ENCODE measurements around the gene PIM3.

PIM3 gene

DNA sequence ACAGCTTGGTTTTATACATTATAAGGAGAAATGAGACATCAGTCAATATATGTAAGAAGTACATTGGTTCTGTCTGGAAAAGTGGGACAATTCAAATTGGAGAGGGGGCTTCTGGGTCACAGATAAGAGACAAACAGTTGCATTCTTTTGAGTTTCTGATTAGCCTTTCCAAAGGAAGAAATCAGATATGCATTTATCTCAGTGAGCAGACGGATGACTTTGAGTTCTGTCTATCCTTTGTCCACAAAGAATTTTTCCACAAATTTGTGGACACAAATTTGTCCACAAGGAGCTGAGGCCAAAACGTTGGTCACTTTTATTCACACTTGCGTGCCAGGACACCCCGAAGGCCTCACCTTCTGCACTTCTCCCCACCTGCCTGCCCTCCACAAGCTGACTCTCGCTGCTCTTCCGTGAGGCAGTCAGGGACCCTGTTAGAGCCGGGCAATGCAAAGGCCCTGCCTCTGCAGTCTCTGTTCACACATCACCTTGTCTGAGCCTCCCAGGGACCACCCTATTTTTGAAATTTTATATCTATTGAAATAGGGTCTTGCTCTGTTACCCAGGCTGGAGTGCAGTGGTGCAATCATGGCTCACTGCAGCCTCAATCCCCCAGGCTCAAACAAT is 31.4 kb downstream of the PIM3 start:
- DNase-seq (ENCODE audit: low spot score): no peak

DNA sequence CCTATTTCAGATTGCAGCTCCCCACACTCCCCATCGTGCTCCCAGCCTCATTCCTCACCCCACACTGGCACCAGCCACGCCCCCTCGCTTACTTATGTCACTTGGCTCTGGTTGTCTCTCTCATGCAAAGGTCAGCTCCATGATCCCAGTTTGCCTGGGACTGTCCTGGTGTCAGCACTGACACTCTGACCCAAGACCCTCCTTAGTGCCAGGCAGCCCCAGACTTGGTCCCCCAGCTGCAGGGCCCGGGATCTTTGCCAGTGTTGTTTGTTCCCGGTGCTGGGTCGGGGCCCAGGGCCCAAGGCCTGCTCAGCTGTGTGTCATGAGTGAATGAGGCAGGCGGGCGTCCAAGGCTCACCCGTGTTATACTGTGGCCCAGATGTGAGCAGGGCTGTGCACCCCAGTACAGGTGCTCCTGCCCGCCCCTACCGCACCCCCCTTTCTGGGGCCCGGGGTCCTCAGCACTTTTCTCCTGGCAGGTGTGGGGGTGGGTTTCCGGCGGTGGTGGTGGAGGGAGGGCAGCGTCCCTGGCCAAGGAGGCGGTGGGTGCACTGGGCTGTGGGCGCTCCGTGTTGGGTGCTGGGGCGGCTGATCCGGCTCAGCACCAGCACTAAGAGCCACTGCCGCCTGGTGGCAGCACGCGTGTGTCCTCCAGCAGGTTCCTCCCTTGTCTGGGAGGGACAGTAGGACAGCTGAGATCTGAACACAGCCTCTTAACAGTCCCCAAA is 32.5 kb downstream of the PIM3 start:
- DNase-seq (ENCODE audit: low spot score): peak; percentile 94

DNA sequence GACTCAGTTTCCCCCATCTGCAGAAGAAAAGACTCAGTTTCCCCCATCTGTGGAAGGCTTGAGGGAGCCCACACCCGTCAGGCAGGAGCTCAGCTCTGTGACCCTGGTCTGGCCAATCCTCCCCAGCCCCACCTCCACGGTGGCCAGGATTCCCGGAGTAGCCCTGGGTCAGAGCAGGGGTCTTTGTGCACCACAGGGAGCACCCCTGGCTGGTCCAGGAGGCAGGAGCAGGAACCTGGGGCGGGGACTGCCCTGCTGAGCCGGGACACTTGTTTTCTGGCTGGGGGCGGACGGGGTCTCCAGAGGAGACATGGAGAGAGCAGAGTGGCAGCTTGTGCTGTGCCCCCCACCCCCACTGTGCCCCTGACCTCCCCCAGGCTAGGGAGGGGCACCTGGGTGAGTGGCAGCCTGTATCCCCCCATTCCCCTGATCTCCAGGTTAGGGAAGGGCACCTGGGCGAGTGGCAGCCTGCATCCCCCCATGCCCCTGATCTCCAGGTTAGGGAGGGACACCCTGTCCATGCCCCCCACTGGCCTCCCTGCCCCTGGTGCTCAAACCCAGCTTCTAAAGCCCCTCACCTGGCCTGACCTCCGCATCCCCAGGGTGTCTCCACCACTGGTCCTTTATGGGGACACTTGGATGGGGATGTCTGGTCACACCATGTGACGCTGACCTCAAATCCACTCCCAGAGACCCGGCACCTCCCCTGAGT is 33.2 kb downstream of the PIM3 start:
- no peak for DNase-seq (ENCODE audit: low spot score)

DNA sequence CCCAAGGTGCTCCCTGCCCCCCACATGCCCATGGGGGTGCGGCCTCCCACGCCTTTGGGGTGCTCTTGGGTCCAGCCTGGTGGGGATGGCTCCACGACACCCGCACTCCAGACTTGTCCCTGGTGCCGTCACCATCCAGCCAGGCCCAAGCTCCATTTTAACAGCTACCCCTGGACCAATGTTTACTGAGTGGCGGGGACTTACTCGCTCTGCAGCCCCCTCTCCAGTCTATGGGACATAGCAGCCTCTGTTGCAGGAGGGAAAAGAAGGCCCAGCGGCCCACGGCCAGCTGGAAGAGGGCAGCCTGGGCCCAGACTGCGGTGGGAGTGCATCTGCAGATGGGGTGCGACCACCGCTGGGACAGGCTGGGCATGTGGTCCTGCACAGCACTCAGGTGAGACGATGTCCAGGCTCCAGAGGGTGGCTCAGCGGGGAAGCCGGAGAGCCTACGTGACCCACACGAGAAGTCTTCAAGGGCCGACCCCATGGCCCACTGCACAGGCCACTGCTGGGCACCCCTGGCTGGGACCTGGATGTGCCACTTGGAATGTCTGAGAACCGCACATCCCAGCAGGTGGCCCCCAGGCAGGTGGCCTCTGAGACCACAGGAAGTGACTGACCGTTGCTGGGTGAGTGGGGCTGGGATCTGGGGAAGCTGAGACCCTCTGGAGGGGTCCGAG is 33.9 kb downstream of the PIM3 start:
- DNase-seq (ENCODE audit: low spot score): no peak

DNA sequence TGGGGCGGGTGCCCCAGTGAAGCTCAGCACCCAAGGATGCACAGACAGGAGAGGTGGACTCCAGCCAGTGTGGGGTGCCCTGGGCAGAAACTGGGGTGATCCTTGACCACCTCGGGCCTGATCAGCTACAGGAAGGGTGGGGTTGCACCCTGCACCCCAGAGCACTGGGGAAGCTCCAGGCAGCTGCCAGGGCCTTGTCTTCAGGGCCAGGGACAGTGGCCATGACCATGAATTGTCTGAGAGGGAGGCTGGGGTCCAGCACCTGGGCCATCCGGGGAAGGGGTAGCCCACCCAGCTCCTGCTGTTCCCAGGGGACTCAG is 34.4 kb downstream of the PIM3 start:
- DNase-seq (ENCODE audit: low spot score): no peak

DNA sequence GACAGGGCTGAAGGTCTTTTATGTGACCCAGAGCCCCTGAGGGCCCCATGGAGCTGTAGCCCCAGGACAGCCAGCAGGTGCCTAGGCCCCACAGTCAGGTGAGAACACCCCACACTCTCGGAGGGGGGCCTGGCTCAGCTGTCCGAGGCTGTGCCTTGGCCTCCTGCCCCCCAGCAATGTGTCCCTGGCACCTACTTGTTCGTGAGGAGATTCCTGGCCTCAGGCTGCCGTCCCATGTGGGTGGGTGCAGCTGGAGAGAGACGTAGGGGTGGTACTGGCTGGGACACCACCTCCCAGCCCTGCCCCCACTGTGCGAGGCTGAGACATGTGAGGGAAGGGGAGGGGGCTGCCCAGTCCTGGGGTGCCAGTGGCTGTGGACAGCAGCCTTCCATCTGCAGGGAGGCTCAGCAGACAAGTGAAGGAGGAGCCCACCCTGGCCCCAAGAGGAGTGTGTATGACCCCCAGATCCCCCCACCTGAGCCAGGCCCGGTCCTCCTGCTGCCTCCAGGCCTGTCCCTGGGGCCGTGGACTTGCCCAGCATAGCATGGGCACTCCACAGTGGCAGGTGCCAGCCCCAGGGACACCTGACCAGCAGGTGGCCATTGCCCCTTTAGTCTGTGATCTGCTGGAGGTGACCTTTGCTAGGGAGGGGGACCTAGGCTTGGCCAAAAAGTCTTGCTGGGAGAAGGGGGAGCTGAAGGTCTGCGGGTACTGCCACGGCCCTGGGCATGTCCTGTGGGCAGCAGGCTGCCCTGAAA is 35.0 kb downstream of the PIM3 start:
- DNase-seq (ENCODE audit: low spot score): no peak

GRCh38 chr22:49996119-49996517 is 35.5 kb downstream of the PIM3 start:
- DNase-seq (ENCODE audit: low spot score): no peak

DNA sequence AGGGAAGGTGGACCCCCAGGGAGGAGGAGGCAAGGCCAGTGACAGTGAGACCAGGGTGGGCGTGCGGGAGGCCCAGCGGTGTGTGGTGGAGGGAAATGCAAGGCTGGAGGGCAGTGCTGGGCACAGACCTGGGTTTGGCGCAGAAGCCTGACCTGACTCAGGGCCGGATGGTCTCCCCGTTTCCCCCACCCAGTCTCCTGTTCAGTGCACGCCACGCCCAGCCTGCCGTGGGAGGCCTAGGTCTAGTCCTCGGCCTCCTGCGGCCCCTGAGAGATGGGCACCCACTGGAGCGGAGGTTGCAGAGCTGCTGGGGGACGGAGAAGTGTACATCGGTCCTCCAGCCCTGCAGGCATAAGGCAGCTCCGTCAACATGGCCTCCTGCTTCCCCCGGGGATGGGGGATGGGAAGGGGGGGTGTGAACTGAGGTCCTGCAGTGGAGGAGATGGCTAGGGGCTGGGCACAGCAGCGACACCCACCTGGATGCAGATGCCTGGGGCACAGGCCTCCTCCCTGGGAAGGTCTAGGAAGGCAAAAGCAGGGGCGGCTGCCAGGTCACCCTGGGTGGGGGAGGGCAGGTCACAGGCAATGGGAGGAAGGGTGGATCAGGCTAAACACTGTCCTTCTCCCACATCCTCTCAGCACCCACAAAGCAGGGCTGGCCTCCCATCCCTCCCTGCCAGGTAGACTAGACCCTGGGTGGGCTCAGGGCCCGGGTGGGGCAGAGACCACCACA is 36.1 kb downstream of the PIM3 start:
- no peak for DNase-seq (ENCODE audit: low spot score)

GRCh38 chr22:49997251-49997599 is 36.7 kb downstream of the PIM3 start:
- no peak for DNase-seq (ENCODE audit: low spot score)

- DNase-seq (ENCODE audit: low spot score): no peak
Measured at GRCh38 chr22:49997932-49998717, 37.6 kb downstream of the PIM3 start.

GRCh38 chr22:49998718-49999062 is 38.1 kb downstream of the PIM3 start:
- no peak for DNase-seq (ENCODE audit: low spot score)

DNA sequence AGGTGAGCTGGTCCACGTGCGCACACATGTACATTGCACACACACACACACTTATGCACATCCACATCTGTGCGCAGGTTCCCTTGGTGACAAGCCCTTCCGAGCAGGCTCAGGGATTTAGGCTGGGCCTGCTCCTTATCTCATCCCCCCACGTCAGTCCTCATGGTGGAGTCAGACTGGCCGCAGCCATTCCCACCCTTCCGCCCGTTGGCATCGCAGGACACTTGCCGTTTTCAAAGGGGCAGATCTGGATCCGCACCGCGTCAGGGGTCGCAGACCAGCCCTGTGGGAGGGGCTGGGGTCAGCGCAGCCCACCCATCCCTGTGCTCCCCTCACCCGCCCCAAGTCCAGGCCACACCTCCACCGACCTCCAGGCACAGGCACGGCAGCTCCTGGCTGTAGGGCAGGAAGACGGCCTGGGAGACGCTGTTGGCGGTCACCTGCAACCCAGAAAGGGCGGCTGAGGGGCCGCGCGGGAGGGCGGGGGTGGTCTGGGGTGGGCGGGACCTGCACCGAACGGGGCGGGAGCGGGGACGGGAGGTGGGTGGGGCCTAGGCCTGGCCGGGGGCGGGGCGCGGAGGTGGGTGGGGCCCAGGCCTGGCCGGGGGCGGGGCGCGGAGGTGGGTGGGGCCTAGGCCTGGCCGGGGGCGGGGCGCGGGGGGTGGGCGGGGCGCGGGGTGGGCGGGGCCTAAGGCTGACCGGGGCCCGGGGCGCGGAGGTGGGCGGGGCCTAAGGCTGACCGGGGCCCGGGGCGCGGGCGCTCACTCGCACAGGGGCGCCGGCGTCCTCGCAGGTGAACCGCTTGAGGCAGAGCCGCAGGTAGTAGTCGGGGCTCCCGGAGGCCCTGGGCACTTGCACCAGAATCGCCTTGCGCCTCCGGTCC is 38.7 kb downstream of the PIM3 start:
- no peak for DNase-seq (ENCODE audit: low spot score)

- DNase-seq (ENCODE audit: low spot score): no peak
Measured at GRCh38 chr22:49999946-50000586, 39.5 kb downstream of the PIM3 start.

DNA sequence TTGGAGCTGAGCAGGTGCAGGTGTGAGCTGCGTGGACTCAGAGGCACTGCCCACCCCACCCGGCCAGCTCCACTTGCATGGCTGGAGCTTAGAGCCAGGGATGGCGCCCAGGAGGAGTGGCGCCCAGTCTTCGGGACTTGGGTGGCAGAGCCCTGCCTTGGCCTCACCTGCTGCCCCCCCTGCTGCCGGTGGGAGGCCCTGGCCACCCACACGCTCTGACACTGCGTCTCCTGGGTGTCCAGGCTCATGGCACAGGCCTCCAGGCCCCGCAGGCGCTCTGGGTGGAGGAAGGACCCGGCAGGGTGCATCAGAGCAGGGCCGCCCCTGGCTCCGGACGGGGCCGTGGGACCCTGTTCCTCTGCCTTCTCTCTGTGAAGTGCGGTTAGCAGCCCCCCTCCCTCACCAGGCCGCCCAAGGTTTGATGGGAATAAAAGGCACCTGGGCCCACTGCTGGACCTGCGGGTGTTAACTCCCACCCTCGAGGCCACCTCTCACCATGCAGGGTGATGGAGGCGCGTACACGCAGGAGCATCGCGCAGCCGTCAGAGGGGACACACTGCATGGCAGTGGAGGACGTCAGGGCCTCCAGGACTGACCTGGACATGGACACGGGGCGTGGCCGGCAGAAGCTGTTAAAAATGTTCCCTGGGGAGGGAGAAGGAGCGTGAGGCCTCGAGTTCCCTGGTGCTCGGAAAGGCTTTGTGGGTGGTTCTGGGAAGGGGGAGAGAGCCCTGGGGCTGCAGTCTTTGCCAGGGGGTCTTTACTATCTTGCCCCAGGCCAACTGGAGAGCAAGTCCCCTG is 40.2 kb downstream of the PIM3 start:
- DNase-seq (ENCODE audit: low spot score): no peak

DNA sequence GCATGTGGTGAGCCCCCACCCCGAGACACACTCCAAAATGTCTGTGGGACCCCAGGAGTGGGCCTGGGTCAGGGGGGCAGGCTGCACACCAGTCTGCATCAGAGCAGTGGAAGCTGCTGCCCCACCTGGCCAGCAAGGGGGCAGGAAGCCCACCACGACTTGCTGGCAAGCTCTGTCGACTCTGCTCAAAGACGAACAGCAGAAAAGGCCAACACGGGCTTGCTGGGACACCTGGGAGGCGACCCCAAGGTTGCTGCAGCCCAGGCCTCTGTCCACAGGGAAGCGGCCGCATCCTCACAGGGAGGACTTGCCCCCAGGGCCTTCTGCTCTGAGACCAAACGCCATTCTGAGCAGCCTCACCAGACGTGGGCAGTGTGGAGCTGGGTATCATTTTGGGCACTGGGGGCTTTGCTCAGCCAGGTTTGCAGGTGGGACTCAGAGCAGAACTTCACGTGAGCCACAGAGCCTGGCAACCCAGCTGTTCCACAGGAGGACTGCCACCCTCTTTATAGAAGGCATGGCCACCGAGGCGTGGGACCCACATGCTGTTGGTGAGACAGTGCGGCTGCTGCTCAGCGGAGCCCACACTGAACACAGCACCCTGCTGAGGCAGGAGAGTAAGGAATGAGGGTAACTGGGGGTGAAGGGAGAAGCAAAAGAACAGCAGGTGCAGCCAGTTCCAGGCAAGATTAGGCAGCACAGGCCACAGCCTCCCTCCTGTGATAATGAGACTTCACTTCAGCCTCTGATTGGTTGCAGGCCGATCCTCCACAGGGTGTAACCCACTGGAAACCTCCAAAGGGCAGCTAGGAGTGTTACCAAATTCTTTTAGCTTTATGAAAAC is 41.0 kb downstream of the PIM3 start:
- no peak for DNase-seq (ENCODE audit: low spot score)

DNA sequence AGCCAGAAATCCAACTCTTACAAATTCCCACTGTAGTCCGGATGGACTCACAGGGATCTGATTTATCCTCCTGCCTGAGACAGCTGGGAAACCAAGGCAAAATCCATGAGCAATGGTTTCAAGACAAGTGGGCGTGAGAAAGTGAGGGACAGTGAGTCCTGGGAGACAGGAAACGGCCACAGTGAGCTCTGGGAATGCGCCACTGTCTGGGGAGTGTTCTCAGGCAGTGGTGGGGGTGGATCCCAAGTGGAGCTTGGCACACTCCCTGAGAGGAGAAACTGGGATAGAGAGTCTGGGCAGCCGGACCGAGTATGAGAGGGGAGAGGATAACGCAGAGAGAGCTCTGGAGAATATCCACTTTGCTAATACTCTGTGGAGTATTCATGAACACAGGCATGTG is 42.2 kb downstream of the PIM3 start:
- DNase-seq (ENCODE audit: low spot score): no peak

DNA sequence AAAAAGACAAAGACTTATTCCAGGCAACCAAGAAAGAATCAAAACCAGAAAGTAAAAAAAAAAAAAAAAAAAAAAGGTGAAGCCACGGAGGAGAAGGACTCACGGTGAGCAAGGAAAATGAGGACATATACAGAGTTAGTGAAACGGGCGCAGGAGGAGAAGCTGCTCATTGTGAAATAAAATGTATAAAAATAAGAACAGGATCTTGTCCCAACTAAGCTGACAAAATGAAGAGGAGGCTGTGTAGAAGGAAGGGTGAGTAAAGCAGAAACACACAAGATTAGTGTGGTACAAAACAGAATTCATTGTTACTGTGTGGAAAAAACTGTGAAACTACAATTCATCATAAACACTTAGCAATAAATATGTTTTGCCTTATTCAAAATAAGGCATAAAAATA is 44.3 kb downstream of the PIM3 start:
- peak; percentile 28 for DNase-seq (ENCODE audit: low spot score)
